Activated naive CD4-positive, alpha-beta T cell treated with Interleukin-2 at 50 U/mL for 16 hours (primary cell): ENCODE results near the gene MACF1.
"Not testable (repeated sequence)": the region's sequence is repeated elsewhere in the genome, so short reads cannot be mapped to it uniquely, and the experiment has no call there.

ENCODE experiments used
- DNase-seq: peaks from one replicate; pipeline ENCODE4 v3.0.0-alpha.2; 2020

MACF1 gene

DNA sequence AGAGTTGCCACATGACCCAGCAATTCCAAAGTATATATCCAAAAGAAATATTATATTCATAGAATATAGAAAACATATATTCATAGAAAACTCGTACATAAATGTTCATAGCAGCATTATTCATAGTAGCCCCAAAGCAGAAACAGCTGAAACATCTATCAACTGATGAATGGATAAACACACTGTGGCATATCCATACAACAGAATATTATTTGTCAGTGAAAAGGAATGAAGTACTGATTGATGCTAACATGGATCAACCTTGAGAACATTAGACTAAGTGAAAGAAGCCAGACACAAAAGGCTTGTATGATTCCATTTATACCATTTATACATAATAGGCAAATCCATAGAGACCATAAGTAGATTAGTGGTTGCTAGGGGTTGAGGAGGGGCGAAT is 21.7 kb upstream of the MACF1 start:
- DNase-seq, result no peak

DNA sequence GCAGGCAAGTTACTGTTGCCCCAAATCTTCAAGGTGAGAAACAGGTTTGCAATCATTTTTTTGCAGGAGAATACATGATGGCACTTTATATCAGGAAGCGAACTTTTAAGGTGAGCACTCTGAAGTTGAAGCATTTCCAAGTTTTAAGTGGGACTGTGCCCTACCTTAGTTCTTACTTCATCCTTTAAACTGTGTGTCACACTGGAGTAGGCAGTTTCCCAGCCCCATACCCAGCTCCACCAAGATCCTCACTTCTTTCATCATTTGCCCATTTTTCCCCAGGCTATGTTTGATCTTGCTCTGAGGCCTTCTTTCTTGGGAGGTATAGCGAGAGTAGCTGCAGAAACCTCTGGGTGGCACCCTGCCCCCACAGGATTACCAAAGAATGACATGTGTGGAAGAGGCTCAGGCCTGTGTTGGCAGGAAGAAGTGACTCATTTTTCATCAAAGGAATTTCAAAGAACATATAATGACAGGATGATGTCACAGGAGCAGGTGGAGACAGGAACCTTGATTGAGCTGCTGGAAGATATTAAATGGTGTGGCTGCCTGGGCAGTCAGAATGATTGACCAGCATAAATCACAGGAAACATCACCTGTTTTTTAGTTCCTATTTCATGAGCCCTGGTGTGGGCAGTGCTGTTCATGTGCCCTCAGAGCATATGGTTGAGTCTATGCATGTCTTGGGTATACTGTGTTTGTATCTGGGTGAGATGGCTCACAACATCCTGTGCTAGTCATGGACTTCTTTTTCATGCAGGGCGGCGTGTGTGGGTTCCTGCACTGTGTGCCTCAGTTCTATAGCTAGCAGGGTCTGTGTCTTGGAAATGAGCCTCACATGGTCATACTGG is 20.8 kb upstream of the MACF1 start:
- DNase-seq, result peak; percentile 84

DNA sequence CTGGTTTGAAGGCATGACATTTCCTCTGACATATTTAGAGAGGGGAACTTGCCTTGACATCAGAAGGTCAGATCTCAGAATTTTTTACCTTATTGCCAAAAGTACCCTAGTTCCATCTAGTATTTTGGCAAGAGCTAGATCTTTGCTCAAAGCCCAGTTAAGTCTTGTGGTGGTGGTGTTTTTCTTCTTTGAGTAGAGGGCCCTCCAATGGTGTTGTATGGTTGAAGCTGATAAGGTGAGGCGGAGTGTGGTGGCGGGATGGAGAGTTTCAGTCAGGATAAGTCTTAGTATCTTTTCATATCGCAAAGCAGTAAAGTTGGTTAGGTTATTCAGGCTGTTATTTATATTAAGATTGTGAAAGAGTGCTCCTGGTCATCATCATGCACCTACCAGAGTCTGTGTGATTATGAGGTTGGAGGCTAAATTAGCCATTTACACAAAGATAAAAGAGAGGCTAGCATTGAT is 20.1 kb upstream of the MACF1 start:
- DNase-seq, result no peak

DNA sequence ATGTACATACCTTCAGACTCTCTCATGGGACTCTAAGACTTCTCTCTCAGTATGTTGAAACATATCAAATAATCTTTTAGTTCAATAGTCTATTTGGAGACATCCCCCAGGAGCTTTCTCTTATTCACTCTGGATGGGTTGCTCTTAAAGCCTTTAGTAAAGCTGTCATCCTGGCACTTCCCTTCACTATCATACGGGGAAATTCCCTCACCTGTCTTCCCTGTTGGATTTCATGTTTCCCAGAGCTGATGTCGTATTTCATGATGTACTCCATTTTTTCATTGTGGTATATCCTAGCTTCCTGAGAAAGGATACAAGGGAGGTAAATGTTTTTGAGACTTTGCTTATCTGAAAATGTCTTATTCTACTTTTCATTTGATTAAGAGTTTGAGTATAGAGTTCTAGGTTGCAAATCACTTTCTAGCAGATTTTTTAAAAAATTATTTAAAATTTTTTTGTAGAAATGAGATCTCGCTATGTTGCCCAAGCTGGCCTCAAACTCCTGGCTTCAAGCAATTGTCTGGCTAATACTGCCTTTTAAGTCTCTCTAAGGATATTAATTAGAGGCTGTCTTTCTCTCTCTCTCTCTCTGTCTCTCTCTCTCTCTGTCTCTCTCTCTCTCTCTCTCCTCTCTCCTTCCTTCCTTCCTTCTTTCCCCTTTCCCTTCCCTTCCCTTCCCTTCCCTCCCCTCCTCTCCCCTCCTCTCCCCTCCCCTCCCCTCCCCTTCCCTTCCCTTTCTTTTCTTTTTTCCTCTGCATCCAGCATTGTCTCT is 17.0 kb upstream of the MACF1 start:
- DNase-seq, result no peak

DNA sequence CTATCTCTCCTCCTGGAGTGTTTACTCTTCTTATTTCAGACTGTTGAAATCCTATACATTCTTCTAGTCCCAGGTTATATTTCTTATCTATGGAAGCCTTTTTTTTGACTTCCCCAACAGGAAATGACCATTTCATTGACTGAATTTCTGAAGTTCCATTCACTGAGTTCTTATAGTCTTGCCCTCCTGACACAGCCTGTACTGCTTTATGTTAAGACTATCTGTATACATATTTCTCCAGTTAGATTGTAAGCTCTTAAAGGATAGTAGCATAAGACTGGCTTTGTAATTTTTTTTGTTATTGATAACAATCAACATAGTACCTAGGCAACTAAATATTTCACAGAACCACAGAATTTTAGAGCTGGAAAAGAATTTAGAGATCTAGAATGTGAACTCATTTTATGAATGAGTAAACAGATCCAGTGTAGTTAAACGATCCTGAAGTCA is 14.9 kb upstream of the MACF1 start:
- no peak for DNase-seq

DNA sequence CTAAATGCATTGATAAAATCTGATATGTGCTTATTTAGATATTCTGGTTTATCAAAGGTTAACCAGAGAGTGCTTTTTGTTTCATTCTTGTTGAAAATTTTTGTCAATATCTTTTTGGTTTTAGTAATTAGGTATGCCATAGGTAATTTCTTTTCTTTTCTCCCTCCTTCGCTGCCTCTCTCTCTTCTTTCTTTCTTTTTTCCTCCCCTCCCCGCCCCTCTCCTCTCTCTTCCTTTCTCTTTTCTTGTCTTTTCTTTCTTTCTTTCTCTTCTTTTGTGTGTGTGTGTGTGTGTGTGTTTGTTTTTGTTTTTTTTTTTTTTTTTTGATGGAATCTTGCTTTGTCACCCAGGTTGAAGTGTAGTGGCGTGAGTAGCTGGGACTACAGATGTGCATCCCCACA is 14.4 kb upstream of the MACF1 start:
- DNase-seq, result no peak

DNA sequence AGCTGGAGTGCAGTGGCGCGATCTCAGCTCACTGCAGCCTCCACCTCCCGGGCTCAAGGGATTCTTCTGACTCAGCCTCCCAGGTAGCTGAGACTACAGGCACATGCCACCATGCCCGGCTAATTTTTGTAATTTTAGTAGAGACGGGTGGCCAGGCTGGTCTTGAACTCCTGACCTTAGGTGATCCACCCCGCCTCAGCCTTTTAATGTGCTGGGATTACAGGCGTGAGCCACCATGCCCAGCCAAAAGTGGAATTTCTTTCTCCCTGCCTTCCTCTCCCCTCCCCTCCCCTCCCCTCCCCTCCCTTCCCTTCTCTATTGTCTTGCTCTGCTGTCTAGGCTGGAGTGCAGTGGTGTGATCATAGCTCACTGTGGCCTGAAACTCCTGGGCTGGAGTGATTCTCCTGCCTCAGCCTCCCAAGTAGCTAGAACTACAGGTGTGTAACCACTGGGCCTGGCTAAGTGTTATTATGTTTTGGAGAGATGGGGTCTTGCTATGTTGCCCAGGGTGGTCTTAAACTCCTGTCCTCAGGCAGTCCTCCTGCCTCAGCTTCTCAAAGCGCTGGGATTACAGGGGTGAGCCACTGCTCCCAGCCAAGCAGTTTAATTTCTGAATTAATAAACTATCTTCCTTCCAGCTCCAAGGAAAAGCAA is 10.0 kb upstream of the MACF1 start:
- DNase-seq, result no peak

DNA sequence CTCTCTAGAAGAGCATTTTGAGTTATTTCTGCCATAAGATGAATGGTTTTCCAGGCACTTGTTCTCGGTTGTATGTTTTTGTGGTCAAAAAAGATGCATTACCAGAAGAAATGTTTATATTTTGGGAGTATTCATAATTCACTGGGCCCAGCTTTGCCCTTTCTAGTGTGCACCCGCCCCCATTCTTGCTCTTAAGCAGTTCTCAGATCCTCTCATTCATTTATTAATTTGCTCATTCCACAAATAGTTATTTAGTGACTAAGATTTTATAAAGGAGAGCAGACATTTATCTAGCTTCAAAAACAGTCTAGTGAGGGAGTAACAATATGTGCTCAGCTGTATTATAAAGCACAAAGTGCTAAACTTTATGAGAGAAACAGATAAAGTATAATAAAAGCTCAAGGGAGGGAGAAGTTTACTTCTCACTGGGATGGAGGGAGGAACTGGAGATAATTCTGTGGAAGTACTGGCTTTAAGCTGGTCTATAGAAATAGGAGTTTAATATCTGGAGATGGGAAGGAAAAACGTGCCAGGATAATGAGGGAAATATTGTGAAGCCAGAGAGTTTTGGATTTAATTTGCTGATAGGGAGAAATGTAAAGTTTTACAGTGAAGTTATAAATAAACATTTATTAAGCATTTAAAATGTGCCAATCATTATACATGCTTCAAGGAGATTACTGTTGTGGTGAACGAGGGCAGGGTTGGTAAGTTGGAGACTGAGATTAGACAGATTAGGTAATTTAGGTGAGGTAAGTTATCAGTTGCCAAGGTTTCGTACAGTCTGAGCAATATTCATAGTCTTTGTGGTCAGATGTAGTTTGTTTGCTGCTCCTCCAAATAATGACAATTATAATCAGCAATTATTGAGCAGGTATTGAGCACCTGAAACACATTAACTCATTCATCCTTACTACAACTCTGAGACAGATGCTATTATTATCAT is 9.1 kb upstream of the MACF1 start:
- no peak for DNase-seq

DNA sequence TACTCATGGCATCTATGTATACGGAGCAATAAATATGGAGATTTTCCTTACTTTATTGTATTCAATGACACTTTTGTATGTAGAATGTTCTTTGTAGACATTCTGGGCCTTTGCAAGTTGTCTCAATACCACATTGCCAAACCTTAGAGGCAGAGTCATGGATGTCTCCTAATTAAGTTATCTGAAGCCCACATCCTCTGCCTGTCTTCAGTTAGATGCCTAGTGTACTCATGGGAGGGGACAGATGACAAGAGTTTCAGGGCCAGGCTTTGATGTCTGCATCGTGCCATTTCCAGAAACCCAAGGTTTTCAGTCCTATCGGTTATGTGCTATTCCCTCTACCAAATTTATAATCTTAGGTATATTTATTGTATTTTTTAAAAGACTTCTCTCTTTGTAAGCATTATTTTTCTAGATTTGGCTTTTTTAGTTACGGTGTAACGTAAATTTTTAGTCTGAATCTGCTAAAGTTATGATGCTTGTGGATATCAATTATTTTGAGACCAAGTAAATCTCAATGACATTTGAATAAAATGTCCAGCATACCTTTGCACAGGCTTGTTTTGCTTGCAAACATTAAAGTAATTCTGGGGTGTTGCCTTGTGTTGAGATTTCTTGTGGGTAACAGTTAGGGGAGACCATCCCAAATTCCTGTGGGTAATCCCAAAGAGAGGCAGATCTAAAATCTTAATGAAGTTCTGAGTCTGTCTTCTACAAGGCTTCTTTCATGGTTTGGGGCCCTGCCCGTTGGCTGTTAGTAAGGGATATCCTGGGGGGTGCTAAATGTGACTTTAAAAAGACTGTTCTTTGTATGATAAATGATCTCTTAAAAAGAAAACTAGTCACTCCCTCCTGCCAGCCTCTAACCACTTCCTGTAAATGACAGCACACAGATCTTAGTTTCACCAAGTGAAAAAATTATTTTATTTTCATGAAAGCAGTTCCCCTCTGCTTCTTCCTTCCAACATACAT is 8.0 kb upstream of the MACF1 start:
- DNase-seq, result peak; percentile 64

DNA sequence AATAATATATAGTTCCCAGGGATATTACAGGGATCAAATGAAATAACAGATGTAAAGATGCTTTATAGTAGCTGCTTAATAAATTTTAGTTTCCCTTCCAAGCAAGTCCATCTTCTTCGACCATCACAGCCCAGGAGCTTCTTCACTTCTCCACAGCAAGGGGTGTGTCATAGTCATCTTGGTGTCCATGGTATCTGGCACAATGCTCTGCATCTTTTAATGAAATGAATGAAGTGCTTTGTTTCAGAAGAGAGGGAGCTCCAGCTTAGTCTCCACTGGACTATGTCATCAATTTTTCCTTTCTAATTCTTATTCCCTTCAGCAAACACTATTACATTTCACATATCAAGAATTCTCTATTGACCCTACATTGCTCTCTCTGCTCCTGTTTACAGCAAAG is 4.9 kb upstream of the MACF1 start:
- no peak for DNase-seq

DNA sequence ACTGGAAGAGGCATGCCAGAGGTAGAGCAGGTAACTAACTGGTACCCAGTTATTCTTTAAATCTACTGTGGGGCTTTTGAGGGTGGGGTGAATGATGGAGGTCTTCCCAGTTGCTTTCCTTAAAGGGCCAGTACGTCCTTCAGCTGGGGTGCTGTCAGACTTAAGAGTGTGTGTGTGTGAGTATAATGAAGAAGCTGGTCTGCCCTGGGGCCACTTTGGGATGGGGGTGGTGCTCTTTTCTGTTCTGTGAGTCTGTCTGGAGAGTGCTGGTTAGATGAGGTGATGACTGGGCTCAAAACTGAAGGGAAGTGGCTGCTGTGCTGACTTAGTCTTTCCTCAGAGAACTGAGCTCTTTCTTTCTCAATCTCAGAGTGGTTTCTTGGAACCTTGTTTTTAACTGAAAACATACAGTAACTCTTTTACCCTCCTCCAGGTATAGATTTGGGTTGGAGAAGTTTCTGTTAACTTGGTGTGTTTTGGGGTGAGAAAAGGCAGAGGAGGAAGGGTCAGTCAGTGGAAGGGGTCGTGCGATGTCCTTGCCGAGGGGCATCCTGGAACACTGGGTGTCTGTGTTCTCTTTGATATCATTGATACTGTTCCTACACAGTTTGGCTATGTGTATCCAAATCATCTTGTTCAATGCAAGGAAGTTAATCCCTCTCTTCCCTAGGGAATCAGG is 746 bp downstream of the MACF1 start:
- DNase-seq, result peak; percentile 75

DNA sequence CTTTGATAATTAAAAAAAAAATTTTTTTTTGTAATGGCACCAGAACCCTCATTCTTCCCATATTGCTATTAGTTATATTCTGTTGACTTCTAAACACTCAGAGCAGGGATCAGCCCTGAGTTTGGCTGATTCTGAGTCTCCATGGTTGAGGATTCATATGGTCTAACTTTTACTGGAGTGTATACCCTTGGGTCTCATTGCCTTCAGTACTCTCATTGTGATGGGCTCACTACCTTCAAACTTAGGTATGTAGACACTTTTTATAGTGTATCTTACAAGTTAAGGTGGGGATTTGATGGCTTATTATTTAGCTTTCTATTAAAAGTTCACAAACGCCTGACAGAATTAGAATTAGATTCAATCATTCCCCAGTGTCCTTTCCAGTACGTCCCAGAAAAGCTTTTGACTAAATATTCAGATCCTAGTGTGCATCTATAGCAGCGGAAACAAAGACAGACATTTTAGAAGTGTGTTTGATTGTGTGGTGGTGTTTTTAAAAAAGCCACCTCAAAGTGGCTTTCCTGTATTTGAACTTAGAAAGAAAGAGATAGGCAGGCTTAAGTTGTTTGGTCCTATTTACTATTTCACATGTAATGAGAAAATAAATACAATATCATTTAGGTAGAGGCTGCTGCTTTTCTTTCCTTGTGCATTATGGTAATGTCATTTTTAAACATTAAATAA is 1.4 kb downstream of the MACF1 start:
- DNase-seq, result no peak

DNA sequence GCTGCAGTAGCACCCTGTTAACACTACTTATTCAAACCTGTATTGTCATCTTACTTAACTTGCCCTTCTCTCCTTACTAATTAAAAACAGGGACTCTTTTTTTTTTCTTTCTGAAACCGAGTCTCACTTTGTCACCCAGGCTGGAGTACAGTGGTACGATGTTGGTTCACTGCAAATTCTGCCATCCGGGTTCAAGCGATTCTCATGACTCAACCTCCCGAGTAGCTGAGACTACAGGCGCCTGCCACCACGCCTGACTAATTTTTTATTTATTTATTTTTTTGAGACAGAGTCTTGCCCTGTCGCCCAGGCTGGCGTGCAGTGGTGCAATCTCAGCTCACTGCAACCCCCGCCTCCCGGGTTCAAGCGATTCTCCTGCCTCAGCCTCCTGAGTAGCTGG is 3.9 kb downstream of the MACF1 start:
- DNase-seq, result not testable (repeated sequence)

DNA sequence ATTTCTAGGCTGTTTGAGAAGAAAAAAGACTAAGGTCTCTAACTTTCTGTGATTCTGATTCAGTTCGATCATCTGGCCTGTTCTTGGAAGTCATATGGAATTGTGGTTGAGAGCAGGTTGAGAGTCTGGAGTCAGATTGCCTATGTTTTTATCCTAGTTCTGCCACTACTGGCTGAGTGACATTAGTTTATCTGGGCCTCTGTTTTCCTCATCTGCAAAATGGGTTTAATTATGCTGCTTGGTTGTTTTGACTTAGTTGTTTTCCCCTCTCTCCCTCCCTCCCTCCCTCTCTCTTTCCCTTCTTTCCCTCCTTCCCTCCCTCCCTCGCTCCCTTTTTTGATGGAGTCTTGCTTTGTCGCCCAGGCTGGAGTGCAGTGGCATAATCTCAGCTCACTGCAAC is 6.2 kb downstream of the MACF1 start:
- DNase-seq, result no peak

DNA sequence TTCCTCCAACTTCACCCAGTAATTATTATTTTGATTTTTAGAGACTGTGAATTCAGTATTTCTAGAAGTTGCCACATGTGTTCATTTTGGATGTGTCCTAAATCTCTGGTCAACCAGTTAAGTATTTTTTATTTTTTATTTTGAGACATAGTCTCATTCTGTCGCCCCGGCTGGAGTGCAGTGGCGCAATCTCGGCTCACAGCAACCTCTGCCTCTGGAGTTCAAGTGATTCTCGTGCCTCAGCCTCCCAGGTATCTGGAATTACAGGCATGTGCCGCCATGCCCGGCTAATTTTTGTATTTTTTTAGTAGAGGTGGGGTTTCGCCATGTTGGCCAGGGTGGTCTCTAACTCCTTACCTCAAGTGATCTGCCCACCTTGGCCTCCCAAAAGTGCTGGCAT is 8.0 kb downstream of the MACF1 start:
- DNase-seq, result no peak

DNA sequence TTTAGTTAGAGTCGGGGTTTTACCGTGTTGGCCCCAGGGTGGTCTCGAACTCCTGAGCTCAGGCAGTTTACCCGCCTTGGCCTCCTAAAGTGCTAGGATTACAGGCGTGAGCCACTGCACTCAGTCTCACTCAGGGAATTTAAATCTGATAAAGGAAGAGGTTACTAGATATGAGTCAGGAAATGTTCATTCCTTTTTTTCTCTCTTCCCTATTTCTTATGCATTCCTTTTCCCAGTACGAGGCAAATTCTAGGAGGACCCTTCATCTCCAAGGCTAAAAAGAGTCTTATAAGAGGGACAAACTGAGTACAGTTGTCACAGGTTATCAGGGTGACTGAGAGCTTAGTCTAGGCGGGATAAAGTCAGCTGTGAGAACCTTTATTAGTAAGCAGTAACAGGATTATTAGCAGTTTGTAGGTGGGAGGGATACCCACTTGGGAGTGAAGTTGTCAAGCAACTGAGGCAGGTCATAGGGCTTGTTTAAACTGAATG is 9.1 kb downstream of the MACF1 start:
- no peak for DNase-seq

DNA sequence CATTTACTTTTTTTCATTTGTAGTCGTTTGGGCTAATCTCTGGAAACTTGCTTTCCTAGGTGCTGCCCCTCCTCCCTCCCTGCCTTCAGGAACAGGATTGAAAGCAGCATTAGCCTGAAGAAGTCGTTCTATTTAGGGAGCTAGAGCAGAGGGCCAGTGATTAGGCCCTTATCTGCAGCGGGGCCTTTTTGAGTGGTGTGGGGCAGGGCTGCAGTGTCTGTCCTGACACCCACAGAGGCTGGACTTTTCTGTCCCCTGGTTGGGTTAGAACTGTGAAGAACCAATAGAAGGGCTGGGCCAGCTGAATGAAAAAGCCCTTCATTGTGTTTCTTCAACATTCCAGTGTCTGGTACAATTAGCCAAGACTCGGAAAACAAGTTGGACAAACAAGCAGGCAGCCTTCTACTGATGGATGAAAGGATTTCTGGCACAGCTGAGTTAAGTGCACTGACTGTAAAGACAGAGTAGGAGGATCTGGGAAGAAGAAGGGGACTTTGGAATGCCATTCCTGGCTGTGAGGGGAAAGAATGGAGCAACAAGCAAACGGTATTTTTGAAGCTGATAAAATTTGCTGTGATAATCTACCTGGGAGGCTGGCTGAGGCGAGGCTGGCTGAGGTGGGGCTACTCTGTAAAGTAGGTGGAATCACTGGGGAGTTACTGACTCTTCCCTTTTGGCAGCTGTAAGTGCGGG is 9.7 kb downstream of the MACF1 start:
- no peak for DNase-seq

DNA sequence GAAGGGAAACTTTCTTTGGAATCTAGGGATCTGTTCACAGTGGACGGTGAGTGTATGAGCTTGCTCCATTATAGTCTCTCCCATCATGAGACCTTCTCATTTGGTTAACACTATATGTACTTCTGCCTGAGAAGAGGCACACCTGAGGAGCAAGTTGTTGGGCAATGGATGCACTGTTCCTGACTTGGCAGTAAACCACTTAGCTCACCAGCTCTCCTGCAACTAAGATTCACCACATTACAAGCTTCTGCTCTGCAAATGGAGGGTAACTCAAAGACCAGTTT is 10.2 kb downstream of the MACF1 start:
- DNase-seq, result no peak
